Measurements from ENCODE around the gene SPATA17.
"Not testable (repeated sequence)": the region's sequence is repeated elsewhere in the genome, so short reads cannot be mapped to it uniquely, and the experiment has no call there.

Gene SPATA17

DNA sequence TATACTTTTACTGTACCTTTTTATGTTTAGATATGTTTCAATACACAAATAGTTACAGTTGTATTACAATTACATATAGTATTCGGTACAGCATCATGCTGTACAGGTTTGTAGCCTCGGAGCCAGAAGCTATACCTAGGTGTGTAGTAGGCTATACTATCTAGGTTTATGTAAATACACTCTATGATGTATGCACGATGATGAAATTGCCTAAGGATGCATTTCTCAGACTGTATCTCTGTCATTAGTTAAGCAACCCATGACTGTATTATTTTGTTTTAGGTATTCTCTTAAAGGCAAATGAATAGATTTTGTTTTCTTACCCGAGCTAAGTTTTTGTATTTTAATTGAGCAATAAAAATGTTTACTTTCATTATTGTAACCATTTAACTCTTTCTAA is 56.4 kb downstream of the SPATA17 start:
- no peak for DNase-seq

DNA sequence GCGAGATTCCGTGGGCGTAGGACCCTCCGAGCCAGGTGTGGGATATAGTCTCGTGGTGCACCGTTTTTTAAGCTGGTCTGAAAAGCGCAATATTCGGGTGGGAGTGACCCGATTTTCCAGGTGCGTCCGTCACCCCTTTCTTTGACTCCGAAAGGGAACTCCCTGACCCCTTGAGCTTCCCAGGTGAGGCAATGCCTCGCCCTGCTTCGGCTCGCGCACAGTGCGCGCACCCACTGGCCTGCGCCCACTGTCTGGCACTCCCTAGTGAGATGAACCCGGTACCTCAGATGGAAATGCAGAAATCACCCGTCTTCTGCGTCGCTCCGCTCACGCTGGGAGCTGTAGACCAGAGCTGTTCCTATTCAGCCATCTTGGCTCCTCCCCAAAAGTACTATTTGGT is 65.0 kb downstream of the SPATA17 start:
- DNase-seq, result not testable (repeated sequence)

DNA sequence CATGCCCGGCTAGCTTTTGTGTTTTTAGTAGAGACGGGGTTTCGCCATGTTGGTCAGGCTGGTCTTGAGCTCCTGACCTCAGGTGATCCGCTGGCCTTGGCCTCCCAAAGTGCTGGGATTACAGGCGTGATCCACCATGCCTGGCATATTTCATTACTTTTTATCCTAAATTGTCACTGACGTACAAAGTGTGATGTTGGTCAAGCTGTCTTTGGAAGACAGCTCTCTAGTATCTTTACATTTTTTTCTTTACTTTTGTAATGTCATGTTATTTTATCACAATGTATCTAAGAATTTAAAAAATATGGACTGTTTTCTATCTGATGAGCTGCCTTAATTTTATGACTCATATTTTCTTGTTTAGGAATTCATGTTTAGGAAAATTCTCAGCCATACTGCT is 72.2 kb downstream of the SPATA17 start:
- DNase-seq, result no peak

DNA sequence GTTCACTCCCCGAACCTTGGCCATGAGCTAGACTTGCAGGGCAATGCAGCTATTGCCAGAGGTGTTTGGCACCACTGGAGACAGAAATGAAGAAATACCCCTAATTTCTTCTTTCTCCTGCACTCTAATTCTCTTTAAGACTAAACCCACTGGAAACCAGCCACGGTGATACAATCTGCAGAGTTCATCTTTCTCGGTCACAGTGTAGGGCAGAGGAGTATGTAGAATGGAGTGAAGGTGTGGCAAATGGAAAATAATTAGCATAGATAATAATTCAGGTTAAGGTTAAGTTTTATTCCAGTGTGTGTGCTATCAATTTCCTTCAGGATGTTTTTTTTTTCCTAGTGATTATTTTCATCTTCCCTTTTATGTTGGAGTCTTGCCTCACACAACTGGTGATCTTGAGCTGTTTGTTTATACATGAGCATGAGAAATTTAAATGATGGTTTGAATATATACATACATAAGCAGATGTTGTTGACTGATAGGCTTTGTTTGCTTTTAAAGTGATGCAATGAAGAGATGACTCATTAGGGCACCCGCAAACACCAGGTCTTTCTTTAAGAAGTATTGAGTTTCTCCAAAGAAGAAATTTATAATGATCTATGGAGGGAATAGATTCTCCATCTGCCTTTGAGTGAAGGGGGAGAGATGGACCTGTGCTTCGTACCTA is 81.9 kb downstream of the SPATA17 start:
- DNase-seq, result no peak

DNA sequence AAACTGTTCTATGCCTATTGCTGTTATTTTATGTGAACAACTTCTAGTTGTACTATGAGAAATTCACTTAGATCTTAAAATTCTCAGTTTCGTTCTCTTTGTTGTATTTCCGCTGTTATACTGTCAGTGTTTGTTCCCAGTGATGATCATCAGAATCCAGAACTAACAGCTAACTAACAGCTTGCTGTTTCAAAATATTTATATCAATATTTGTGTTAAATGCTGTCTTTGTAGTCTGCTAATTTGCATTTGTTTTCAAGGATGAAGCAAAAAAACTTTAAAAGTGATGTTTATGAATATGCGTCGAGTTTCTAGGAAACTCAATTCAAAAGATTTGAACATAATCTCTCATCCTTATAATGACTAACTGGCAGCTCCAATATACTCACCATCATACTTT is 84.5 kb downstream of the SPATA17 start:
- no peak for DNase-seq

DNA sequence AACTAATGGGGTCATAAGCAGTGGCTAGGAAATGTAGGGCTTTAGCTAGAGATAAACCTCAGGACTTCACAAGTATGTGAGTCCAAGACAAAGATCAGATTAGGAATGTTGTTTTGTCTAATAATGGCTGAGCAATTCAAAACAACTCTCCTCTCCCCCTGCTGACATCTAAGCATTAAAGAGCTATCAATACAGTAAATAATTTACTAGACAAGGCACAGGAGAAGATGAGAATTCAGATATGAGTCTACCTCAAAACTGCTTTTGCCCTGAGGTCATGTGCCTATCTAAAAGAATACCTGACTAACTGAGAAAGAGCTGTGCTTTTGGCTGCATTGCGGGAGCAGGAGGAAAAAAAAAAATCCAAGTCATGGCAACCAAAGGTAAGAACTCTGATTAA is 86.8 kb downstream of the SPATA17 start:
- DNase-seq, result no peak

DNA sequence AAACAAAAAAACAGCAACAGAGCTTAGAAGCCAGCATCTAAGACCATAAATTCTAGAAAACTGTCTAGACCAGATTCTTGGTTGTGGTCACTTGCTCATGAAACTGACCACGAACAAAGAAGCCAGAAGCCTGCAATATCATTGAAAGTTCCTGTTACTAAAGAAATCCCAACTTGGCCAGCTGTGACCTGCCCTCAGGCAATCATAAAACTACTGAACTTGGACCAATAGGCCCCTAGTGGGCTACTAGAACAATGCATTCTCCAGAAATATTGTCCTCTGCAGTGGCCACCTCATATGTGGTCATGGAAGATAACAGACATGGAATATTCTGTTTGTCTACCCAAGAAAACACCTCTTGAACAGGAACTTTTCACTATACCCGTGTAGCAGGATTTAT is 87.7 kb downstream of the SPATA17 start:
- DNase-seq, result no peak

DNA sequence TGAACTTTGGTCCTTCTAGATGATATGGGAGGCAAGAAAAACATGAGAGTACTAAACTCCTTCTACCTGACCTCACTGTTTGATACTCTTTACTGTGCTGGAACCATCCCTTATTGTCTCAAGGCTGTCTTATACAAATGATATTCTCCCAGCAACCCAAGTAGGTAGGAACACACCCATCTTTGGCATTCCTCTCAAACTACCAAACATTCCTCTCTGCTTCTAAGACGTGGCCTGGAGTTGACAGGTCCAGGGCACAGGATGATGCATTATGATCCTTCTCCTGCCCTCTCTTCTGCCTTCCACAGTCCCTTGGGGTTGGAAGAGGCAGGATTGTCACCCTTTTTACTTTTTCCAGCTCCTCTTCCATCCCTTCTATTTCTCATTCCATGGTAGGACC is 90.5 kb downstream of the SPATA17 start:
- DNase-seq, result no peak

DNA sequence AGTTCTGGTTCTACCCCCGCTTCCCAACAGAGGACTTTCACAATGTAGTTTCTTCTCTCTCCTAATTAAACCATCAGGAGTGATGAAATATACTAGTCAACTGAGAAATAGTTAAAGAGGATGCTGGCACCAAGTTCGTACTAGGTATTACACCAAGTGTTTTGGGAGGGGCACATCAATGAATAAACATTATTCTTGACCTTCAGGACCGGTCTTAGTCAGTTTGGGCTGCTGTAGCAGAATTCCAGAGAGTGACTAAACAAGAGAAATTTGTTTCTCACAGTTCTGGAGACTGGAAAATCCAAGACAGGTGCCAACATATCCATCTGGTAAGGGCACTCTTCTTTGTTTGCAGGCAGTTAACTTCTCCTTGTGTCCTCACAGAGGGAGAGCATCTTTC is 103.8 kb downstream of the SPATA17 start:
- peak in 1 of 2 experiments; percentile 10 for DNase-seq

DNA sequence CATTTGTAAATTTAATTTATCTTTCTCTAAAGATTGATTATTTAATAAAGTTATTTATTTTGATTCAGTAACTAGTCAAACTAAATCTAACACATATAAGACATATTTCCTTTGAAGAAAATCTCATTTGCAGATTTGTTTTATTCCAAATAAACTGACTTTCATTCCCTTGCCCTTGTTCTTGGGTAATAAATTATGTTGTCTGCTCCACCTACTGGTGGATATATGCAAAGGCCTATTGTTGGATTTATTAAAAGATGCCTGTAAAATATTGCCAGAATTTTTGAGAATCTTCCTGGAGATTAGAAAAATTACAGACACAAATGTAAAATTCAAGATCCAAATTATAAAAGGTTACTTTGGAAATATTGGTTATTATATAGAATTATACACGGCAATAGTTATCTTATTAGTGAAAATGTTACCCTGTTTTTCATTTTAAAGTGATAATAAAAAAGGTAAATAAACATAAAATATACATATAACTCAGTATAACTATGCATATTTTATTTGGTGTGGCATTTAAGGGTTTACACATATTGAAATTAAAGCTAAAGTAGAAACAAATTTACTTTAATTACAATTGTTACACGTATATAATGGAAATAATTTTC is 116.1 kb downstream of the SPATA17 start:
- DNase-seq, result peak in 1 of 2 experiments; percentile 20

DNA sequence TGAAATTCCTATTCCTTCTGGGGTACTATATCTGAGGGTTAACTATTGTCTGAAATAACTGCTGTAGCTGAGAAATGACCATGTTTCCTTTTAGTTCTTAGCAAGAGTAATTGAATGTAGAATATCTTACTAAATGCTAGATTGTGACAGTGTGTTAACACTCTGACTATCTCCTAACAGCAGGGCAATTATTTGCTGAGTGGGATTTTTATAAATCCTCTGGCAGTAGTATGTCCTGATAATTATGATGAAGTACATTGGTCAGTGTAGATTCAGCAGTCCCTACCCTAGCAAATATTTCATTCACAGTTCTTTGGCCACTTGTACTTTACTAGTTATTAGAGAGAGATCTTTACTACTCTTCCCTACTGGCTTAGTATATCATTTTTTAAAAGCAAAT is 138.6 kb downstream of the SPATA17 start:
- peak in 1 of 2 experiments; percentile 7 for DNase-seq

DNA sequence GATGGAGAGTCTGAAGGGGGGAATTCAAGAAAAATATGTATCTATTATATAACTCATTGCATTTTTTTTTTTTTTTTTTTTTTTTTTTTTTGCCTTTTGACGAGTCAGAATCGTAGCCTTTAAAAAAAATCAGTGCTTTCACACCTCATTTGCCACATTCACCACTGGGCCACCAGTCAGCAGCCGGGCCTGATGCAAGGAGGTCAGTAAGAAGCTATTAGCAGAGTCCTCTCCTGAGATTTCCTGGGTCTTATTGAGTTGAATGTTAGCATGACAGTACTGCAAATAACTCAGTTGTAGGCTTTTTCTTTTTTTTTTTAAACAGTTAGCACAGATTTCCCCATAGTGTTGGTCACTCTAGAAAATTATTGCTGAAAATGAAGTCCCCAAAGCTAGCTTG is 139.8 kb downstream of the SPATA17 start:
- DNase-seq, result no peak

DNA sequence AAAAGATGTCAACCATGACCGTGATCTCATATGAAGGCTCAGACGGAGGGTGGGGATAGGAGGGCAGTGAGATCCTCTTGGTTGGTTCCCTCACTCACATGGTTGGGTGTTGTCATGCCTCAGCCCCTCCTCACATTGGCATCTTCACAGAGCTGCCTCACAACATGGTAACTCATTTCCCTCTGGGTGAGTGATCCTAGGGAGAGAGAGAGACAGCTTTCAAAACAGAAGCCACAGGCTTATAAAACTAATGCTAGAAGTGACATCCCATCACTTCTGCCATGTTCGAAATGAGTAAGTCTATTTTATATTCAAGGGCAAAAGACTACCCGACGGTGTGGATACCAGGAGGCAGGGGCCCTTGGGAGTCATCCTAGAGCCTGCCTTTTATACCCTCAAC is 145.5 kb downstream of the SPATA17 start:
- no peak for DNase-seq

DNA sequence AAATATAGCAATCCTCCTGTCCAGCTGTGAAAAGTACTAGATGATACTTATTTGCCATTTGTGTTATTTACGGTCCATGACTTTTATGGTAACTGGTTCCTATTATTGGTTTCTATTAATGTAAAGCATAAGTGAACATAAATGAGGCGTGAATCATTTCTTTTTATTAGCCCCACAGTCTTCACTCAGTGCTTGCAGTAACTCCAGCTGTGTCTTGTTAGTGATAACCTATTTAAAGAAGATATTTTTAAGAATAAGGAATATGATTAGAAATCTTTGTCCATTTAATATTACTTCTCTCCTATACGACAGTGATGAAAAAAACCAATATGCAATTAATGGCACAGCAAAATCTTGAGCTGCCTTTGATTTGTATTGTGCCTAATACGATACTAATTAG is 149.9 kb downstream of the SPATA17 start:
- DNase-seq, result no peak

DNA sequence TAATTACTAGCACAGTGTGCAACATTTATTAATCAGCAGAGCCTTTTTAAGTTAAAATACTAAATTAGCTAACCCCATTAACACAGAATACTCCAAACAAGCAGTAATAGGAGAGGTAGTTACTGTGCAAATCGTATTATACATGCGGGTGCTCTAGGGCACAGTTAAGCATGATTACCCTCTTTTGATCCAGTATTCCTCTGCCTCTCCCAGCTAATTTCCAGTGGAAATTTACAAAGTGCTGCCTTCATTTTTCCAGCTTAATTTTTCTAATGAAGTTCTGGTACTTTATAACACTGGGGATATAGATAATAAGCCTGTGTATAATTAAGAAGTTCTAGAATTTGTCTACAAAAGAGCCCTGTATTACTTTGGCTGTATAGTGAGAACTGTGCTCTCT is 159.9 kb downstream of the SPATA17 start:
- DNase-seq, result no peak

DNA sequence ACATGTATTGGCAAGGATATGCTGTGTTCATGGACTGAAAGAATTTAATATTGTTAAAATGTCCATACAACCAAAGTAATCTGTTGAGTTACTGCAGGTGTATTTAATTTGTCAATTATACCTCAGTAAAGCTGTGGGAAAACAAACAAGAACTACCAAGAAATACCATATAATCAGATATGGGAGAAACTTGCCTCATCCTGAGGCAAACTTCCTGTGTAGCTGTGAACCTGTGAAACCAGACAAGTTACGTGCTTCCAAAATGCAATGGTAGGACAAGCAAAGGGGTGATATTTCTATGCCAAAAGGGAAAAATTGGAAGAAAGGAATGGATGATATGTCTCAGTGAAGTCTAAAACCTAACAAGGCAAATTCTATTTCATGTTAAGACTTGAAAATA is 174.6 kb downstream of the SPATA17 start:
- DNase-seq, result no peak

DNA sequence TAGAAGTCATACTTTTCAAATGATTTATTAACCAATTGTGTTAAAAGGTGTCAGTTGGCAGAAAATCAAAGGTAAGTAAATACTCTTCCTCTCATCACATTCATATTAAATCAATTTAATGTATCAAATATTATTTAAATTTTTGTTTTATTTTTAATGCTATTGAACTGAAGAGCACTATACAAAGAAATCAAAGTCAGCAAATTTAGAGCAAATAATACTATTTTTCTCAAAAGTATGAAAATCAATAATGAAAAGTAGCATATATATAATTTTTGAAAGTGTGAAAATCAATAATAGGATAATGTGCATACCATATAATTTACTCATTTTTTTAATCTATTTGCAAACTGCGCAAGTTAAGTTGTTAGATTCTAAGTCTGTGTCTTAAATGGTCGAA is 181.0 kb downstream of the SPATA17 start:
- DNase-seq, result no peak

DNA sequence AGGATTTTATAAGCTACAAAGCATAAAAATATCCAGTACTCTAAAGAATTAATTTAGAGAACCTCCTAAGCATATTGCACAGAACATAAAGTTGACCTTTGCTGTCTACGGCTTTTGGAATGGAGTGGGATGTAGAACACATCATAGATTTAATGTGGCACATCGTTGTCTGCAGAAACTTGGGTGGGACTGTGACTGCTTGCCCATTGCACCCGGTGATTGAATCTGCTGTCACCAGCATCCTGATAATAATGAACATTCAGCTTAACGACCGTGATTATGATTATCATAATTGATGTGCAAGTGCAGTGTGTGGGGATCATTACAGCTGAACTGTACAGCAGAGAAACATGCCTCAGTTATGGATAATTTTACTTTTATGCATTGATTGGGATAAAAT is 181.9 kb downstream of the SPATA17 start:
- no peak for DNase-seq

DNA sequence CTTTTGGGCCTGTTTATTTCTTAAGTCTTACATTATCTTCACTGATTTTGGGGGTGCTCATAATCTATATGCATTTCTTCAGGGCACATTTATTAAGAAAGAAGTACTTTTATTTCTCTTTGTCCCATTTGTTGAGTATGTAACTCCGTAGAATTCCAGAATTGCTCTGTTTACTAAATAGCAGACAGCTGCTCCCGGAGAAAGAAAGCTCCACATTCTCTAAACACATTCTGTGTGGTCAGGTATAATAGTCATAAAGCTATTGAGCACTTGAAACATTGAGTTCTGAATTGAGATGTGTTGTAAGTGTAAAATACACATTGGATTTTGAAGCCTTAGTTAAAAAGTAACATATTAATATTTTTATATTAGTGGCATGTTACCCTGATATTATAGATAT is 206.5 kb downstream of the SPATA17 start:
- no peak for DNase-seq

DNA sequence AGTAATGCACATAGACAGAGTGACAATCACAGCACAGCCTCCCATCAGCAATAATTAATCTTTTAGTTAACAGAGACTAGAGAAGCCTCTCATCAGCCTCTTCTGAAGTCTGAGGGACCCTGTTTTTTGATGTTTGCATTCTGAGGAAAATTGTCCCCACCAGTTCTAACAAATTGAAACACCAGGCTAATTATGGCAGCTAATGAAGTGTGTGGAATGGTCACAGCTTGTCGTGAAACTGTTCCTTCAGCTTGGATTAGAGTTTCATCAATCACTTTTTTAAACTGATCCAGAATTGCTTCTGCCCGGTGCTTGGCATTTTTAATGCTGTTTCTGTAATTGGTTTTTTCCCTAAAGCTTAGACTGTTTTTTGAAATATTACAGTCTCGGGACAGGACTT is 208.0 kb downstream of the SPATA17 start:
- DNase-seq, result no peak

DNA sequence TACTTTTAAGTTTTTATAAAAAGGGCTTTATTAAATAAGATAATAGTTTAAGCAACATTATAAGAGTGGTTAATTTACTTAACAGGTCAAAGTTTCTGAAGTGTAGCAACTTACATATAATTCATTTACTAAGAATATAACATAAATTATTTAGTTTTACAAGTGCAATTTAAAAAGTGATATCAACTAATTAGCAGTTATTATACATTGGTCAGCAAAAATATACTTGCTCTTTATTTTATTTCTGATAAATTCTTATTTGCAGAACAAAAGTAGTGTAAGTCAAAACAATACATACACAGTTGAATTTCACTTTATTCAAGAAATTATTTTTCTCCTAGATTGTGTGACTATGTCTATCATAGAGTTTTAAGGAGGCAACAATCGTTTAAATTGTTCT is 215.6 kb downstream of the SPATA17 start:
- no peak for DNase-seq

DNA sequence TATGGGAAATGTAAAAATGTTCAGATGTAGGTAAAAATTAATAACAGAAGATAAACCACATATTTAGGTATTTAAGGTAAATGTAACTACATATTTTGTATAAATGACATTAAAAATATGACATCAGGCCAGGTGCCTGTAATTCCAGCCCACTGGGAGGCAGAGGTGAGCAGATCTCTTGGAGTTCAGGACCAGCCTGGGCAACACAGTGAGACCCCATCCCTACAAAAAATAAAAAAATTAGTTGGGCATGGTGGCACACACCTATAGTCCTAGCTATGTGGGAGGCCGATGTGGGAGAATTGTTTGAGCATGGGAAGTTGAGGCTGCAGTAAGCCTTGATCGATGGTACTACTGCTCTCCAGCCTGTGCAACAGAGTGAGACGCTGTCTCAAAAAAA is 216.5 kb downstream of the SPATA17 start:
- no peak for DNase-seq

DNA sequence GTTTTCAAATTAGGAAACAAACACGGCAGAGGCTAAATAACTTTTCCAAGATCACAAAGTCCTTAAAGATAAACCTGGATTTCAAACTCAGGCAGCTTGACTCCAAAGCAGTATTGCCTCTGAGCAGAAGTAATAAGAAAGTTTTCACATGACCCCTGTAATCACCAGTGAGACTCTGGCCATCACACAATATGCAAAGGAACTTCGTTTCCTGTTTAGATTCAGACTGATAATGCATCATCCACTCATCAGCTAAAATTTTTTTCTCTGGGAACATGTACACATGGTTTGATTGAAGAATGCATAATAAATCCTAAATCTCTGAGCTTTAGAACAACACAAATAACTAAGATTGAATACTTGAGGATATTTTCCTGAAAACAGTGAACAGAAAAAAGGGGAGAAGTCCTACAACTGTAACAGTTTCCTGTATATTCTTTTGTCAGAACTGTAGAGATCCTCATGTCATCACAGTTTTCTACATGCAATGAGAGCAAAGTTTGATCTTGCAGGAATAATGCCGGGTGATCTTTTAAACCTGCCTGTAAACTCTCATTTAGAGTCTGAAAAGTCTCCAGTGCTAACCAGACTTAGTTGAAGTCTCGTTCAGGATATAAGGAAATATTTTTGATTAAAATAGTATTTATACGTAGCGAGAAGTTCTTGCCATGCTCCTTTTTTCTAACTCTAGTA is 225.3 kb downstream of the SPATA17 start:
- DNase-seq, result no peak

DNA sequence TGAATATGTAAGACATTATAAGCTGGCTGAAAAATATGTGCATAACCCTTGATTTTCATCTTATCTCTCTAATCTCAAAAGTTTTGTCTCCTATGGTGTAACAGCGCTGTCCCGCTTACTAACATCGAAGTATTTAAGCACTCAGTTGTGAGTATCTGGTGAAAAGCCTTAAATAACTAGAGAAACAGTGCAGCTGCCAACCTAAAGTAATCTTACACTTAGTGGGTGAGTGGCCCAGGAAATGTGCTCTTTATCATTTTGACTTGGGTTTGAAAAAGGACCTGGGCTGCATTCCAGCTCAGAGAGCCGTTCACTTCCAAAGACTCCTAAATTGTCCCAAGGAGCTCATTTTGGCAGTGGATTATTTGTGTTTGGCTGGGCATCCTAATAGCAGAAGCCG is 225.9 kb downstream of the SPATA17 start:
- no peak for DNase-seq

DNA sequence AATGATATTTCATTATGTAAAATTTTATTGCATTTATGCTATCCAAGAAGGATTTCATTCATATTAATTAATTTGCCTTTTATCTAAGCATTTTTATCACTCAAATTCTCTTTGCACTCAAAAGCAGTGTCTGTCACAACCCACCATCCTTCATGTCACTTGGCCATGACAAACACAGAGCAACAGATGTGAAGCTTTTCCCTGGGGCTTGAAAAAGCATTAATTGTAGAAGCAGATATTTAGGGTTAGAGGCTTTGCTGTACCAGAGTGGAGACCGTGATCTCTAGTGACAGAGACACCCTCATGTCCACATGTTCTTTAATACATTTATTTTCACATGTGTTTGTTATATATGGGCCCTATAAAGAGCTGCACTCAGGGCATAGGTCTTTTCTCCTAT is 230.5 kb downstream of the SPATA17 start:
- DNase-seq, result peak in 1 of 2 experiments; percentile 22
